ENCODE results near the gene CCDC92. TPM values are rescaled to one million over a fixed set of nuclear protein-coding genes. Genes with fewer than 3 reads are reported as not detected.

The CCDC92 gene
- total and polyA plus RNA-seq, 2 of the 8 experiments (the other 6 are each of a cell fraction or from before 2014, with no cell fraction given) = 0.43 to 0.51 TPM

DNA sequence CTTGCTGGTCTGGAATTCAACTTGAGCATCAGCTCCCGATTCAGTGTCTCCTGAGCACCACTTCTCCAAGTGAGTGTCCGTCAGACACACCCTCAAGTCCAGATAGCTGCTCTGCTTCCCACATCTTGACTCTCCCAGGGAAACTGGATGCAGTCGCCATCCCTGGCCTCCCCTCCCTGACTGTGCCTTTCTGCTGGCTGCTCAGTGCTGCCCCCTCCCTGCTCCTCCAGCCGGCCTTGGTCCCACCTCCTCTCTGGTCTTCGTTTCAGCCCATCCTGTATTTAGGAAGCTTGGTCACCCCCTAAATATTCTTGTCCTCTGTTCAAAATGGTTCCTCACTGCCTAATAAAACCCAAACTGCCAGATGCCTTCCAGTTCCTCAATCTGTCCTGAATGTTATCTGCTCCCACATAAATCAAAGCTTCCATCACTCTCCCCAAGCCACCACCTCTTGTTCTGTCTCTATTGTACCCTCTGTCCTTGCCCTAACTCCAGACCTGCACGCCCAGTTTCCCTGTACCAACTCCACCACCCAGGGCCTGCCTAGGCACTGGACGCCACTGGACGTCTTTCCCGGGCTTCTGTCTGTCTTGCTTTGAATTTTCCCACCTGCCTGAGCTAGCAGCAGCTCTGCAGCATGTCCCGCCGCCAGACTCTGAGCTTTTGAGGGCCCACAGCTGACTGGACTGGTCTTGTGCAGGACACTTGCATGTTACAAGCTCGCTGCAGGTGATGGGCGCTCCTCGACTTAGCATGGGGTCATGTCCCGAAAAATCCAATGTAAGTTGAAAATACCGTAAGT, 33.8 kb downstream of the CCDC92 start:
- Histone ChIP-seq H2BK120ac (replicated peaks; ENCODE audit: low read depth, low read length) (no peak overlapping the region), H3K79me1 (ENCODE audit: low read depth, low read length) (no peaks in the 10 kb centered on the region), H3K23me2 (ENCODE audit: low read depth, low read length) (no peaks in the 10 kb centered on the region), H3K4me3 (ENCODE audit: extremely low read depth in 1 of 4, insufficient read depth in 2 of 4, low read depth in 3 of 4, low read length in 4 of 4) (no peak overlapping the region), H2BK12ac (ENCODE audit: low read depth, low read length) (no peak overlapping the region), H4K5ac (ENCODE audit: insufficient read length, low read depth, low read length) (no peak overlapping the region), H3K79me2 (ENCODE audit: control insufficient read depth in 1 of 2, insufficient read depth in 2 of 2, low read length in 2 of 2) (no peaks in the 10 kb centered on the region), H3K9me3 (ENCODE audit: insufficient read depth in 2 of 2, low read depth in 1 of 2, low read length in 1 of 2) (no peaks in the 10 kb centered on the region), H2BK5ac (ENCODE audit: low read depth, low read length) (no peak overlapping the region), H3K27ac (ENCODE audit: low read depth, low read length) (no peak overlapping the region), H2BK20ac (ENCODE audit: low read length) (no peak overlapping the region), H4K8ac (ENCODE audit: extremely low read depth, insufficient read depth, low read length) (no peak overlapping the region; the same call in 1 of the 2 replicates), H3K4me2 (ENCODE audit: insufficient read depth in 1 of 2, low read depth in 2 of 2, low read length in 2 of 2) (no peak overlapping the region), H3K4me1 (replicated peaks in 1 of 4; ENCODE audit: control insufficient read depth in 3 of 4, insufficient read depth in 4 of 4, low read length in 3 of 4) (no peaks in the 10 kb centered on the region), H3K27me3 (replicated peaks in 1 of 4; ENCODE audit: control insufficient read depth in 3 of 4, extremely low read depth in 1 of 4, insufficient read depth in 3 of 4, low read length in 3 of 4) (peaks cover 0 to 2% (median 0%) of the 10 kb centered on the region in 4 experiments; a peak in 1 of 7 replicates), H3K56ac (replicated peaks; ENCODE audit: insufficient read length, low read depth, low read length) (no peak overlapping the region), H3K18ac (ENCODE audit: extremely low read depth, low read length) (no peak overlapping the region), H2AFZ (ENCODE audit: low read length) (0 out of 2 replicates have a peak overlapping the region, but pooled peaks have one; percentile 41), H3K4ac (replicated peaks; ENCODE audit: insufficient read length, low read depth, low read length) (no peak overlapping the region), H3K14ac (ENCODE audit: insufficient read length) (no peak overlapping the region), H2AK5ac (ENCODE audit: low read depth, low read length) (no peak overlapping the region), H3K9ac (replicated peaks in 1 of 4; ENCODE audit: extremely low read depth in 1 of 4, low read depth in 3 of 4, low read length in 3 of 4) (no peak overlapping the region), H3K36me3 (ENCODE audit: control insufficient read depth in 2 of 4, insufficient read depth in 4 of 4, low read length in 3 of 4) (no peaks in the 10 kb centered on the region), H2BK15ac (ENCODE audit: low read length) (no peak overlapping the region), H4K91ac (replicated peaks; ENCODE audit: insufficient read length, low read length) (no peak overlapping the region), H3K23ac (ENCODE audit: insufficient read length) (no peak overlapping the region), H4K20me1 (replicated peaks in 1 of 2; ENCODE audit: control insufficient read depth in 1 of 2, insufficient read depth in 2 of 2, low read length in 2 of 2) (no peaks in the 10 kb centered on the region)
- 74% methylated on average over 16 of the region's 16 CpGs; no CpG with 5 or more reads in 1 of the 2 experiments for WGBS, 2 experiments (ENCODE audit: extremely low coverage in 1 of 2, insufficient coverage in 1 of 2, insufficient read length in 1 of 2, insufficient replicate concordance in 2 of 2, low coverage in 1 of 2, low lambda C conversion rate in 2 of 2, missing lambda C conversion rate in 1 of 2)
- CTCF ChIA-PET (ENCODE audit: partially characterized antibody) = interaction anchor here (0.7 to 5.2 kb wide), 39 partner anchors 8 to 383 kb away, joined by 3 to 27 read pairs (median 5); partner anchors contain the start of gene DNAH10
- DNase-seq (ENCODE audit: low read depth in 1 of 2, low spot score in 2 of 2) (peak in 1 of 2 experiments; percentile 74), FAIRE-seq (no peak)
- POLR2A ChIA-PET (ENCODE audit: partially characterized antibody) = no interaction called here
- no peak for TF ChIP-seq ZNF274 (IDR thresholded peaks at IDR 0.05; ENCODE audit: borderline replicate concordance, extremely low read depth, low read length)
- TF ChIP-seq RAD21 (IDR thresholded peaks at IDR 0.05 in 1 of 2, conservative IDR thresholded peaks at IDR 0.05 in 1 of 2; ENCODE audit: low read depth in 2 of 2, low read length in 2 of 2) = peak; percentile 53 to 56
- no peak for TF ChIP-seq CBX5 (IDR thresholded peaks at IDR 0.05; ENCODE audit: low read depth, low read length)
- peak; percentile 62 to 97 (median 86) for TF ChIP-seq CTCF (IDR thresholded peaks at IDR 0.05; ENCODE audit: control extremely low read depth in 1 of 3, insufficient read depth in 1 of 3, low read depth in 1 of 3, low read length in 3 of 3)
- no peak for TF ChIP-seq BRCA1 (IDR thresholded peaks at IDR 0.05; ENCODE audit: low read depth, low read length)
